Vagina (tissue), 2 donors: ENCODE results near the gene TMEM63B. TPM values are rescaled to one million over a fixed set of nuclear protein-coding genes. Genes with fewer than 3 reads are reported as not detected.
"Not testable (repeated sequence)": the region's sequence is repeated elsewhere in the genome, so short reads cannot be mapped to it uniquely, and the experiment has no call there.

Experiments used
- DNase-seq, 2 donors: peaks; one replicate each; pipeline ENCODE4 v3.0.0-alpha.2; 2017; ENCODE audit errors: extremely low spot score in 2 of 2
- H3K27ac ChIP-seq: fragments of 200-600 bp; sonication (generic); one replicate; pipeline ENCODE4 v1.5.1; 2019
- H3K27me3 ChIP-seq: fragments of 200-600 bp; sonication (generic); one replicate; pipeline ENCODE4 v1.5.1; 2019
- H3K36me3 ChIP-seq, 2 donors: fragments of 200-600 bp; sonication (generic); one replicate each; pipeline ENCODE4 v1.5.1; 2017 to 2019
- H3K4me1 ChIP-seq: fragments of 200-600 bp; sonication (generic); one replicate; pipeline ENCODE4 v1.5.1; 2019
- H3K4me3 ChIP-seq, 2 donors: fragments of 200-600 bp; sonication (generic); 1 replicate in 1 of 2; 2 replicates in 1 of 2; pipeline ENCODE4 v1.5.1; 2016 to 2019
- H3K9me3 ChIP-seq: fragments of 200-600 bp; sonication (generic); one replicate; pipeline ENCODE4 v1.5.1; 2019
- POLR2A ChIP-seq, 2 donors: fragments of 450-650 bp; IDR thresholded peaks; one replicate each; pipeline ENCODE4 v1.6.1; 2017; ENCODE audit warnings: antibody characterized with exemption in 2 of 2, mild to moderate bottlenecking in 2 of 2, moderate library complexity in 2 of 2
- POLR2AphosphoS5 ChIP-seq, 2 donors: sonication (generic); formaldehyde crosslinking; IDR thresholded peaks; one replicate each; pipeline ENCODE4 v1.9.0; 2017; ENCODE audit warnings: antibody characterized with exemption in 2 of 2, mild to moderate bottlenecking in 2 of 2, low read depth in 1 of 2; ENCODE audit not compliant: insufficient read depth in 1 of 2
- intact Hi-C: fragments of 100-400 bp; cut with DNase I; formaldehyde crosslinking; loops from one replicate; pipeline ENCODE4 v1.15.1; 2023
- total RNA-seq: library from RNA; depleted of rRNA; stranded (reverse); fragments of >200 nt; gene quantifications from one replicate; pipeline ENCODE4 v1.2.3, GENCODE V29; 2016
- TF ChIP-seq, protein P1 (sequence below), 3 experiments: fragments of 450-650 bp in 2 of 3; fragments of 200-600 bp in 1 of 3; sonication (generic) in 1 of 3; IDR thresholded peaks; one replicate each; pipeline ENCODE4 v1.5.1; 2017 to 2019; ENCODE audit warnings: antibody characterized with exemption in 3 of 3, mild to moderate bottlenecking in 2 of 3, moderate library complexity in 2 of 3

The TMEM63B gene
- total RNA-seq, 1 donor from 2014 or later = 32.4 TPM

DNA sequence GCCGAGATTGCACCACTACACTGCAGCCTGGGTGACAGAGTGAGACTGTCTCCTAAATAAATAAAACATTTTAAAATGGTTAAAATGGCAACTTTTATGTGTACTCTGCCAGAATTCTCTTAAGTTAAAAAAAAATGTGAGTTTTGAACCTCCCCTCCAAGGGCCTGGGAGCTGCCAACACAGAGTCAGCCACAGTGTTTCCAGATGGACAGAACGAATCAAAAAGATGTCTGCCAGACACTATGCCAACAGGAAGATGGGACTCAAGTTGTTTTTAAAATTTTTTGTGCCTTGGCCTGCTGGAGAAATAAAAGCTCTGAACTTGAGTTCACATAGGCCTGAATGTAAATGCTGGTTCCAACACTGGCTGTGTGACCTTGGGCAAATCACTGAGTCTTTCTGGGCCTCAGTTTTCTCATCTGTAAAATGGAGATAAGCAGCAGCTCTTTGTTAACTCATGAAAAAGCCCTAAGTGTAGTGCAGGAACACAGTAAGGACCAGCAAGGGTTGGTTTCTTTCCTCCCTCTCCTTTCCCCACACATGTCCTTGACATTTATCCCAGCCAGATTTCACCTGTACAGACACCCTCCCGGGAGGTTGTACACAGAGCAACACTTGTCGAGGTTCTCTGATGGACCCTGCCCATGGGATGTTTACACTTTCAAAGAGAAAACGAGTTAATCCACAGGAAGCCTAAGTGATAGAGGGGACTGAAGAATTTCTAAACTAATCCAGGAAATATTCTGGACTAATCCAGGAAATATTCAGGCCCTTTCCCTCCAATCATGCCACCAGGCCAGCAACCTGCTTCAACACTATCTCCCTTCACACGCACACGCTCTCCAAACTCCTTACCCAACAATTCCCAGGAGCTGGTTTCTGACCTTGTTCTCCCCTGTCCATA lies 35.1 kb upstream of the TMEM63B start:
- no peaks in the 10 kb centered on the region for H3K4me1 ChIP-seq
- no peak for DNase-seq
- TF ChIP-seq, protein P1, sequence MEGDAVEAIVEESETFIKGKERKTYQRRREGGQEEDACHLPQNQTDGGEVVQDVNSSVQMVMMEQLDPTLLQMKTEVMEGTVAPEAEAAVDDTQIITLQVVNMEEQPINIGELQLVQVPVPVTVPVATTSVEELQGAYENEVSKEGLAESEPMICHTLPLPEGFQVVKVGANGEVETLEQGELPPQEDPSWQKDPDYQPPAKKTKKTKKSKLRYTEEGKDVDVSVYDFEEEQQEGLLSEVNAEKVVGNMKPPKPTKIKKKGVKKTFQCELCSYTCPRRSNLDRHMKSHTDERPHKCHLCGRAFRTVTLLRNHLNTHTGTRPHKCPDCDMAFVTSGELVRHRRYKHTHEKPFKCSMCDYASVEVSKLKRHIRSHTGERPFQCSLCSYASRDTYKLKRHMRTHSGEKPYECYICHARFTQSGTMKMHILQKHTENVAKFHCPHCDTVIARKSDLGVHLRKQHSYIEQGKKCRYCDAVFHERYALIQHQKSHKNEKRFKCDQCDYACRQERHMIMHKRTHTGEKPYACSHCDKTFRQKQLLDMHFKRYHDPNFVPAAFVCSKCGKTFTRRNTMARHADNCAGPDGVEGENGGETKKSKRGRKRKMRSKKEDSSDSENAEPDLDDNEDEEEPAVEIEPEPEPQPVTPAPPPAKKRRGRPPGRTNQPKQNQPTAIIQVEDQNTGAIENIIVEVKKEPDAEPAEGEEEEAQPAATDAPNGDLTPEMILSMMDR (IDR thresholded peaks at IDR 0.05) = no peak
- no peak for TF ChIP-seq POLR2AphosphoS5 (IDR thresholded peaks at IDR 0.05; ENCODE audit: insufficient read depth in 1 of 2, low read depth in 1 of 2)
- TF ChIP-seq POLR2A (IDR thresholded peaks at IDR 0.05) = no peak
- H3K4me3 ChIP-seq = no peak overlapping the region
- H3K9me3 ChIP-seq = no peaks in the 10 kb centered on the region
- no peaks in the 10 kb centered on the region for H3K27me3 ChIP-seq
- no peaks in the 10 kb centered on the region for H3K36me3 ChIP-seq
- no peak overlapping the region for H3K27ac ChIP-seq
- intact Hi-C loops = loop anchor here (10.0 kb wide), 1 partner anchor 233 kb away; no protein-coding TSS in a partner anchor

DNA sequence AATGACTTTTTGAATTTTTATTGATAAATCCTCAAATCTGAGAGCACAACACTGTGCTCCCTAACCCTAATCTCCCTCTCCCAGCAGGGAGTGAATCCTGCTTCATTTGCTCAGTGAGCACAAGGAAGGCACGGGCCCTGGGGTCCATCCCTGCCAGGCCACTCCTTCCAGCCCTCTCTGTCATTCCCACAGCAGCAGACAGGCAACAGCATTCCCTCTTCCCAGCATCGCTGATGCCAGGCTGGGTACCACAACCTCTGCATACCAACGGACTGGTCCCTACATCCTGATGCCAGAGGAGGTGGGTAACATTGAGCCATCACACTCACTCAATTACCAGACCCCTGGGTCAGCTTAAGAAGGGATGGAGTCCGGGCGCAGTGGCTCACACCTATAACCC lies 34.3 kb upstream of the TMEM63B start:
- H3K36me3 ChIP-seq = no peaks in the 10 kb centered on the region
- no peak overlapping the region for H3K27ac ChIP-seq
- no peaks in the 10 kb centered on the region for H3K27me3 ChIP-seq
- H3K4me3 ChIP-seq = no peak overlapping the region
- TF ChIP-seq, protein P1 (IDR thresholded peaks at IDR 0.05) = no peak
- TF ChIP-seq POLR2A (IDR thresholded peaks at IDR 0.05) (no peak), POLR2AphosphoS5 (IDR thresholded peaks at IDR 0.05; ENCODE audit: insufficient read depth in 1 of 2, low read depth in 1 of 2) (no peak)
- DNase-seq = no peak
- H3K4me1 ChIP-seq = no peaks in the 10 kb centered on the region
- no peaks in the 10 kb centered on the region for H3K9me3 ChIP-seq
- intact Hi-C loops = loop anchor here (10.0 kb wide), 1 partner anchor 232 kb away; no protein-coding TSS in a partner anchor

DNA sequence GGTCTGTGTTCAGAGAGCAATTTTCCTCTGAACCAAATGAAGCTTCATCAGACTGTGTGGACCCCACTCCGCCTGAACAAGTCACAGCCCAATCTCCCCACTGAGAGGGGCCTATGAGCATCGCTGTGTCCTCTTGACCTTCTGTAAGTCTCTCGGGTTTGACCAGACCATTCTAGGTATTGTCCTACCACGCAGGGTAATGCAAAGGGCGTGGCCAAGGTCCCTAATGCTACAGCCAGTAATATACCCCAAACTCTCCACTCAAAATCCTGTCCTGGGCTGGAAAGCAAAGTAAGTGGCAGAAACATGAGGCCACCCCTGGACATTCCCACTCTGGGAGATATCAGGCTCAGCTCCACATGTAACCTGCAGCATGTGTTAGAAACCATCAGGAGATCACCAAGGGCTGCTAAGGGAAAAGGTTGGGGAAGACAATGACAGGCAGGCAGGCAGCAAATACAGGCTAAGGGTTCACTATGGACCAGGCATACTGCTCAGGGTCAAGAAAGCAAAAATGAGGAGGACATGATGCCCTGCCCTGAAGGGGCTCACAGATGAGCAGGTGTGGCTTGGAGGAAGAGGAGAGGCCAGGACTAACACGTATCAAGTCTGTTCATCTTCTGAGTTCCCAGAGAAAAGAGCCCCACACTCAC lies 33.5 kb upstream of the TMEM63B start:
- TF ChIP-seq, protein P1 (IDR thresholded peaks at IDR 0.05) = no peak
- TF ChIP-seq POLR2AphosphoS5 (IDR thresholded peaks at IDR 0.05; ENCODE audit: insufficient read depth in 1 of 2, low read depth in 1 of 2) (no peak), POLR2A (IDR thresholded peaks at IDR 0.05) (no peak)
- DNase-seq = no peak
- no peaks in the 10 kb centered on the region for H3K4me1 ChIP-seq

DNA sequence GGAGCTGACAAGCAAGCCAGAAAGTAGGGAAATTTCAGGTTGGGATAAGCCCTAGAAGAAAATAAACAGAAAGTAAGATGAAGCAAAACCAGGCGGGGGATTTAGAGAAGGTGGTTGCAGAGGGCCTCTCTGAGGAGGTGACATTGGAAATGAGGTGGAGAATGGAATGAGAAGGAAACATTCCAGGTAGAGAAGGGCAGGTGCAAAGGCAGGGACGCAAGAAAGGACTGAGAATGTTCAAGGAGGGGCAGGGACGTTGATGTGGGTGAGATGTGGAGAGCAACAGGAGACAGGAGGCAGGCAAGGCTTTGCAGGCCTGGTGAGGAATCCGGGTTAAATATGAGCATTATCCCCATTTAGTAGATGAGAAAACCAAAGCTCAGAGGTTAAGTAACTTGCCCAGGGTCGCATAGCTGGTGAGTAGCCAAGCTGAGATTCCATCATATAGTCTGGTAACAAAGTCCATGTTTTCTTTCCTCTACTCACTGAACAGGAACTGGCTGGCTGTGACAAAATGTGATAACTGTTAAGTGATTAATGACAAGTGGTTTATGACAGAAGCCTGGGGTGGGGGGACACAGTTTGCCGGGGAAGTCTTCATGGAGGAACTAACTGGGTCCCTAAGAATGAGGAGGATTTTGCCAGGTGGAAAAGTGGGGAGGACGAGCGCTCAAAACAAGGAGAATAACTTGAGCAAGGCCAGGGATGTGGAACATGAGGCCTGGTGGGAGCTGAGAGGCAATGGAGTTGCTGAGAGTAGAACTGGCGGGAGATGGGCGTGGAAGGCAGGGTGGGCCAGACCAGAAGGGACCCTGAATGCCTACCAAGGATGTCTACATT lies 32.7 kb upstream of the TMEM63B start:
- Histone ChIP-seq H3K36me3 (no peaks in the 10 kb centered on the region), H3K9me3 (no peaks in the 10 kb centered on the region), H3K4me1 (no peaks in the 10 kb centered on the region), H3K27me3 (no peaks in the 10 kb centered on the region), H3K27ac (no peak overlapping the region), H3K4me3 (no peak overlapping the region)
- TF ChIP-seq POLR2AphosphoS5 (IDR thresholded peaks at IDR 0.05; ENCODE audit: insufficient read depth in 1 of 2, low read depth in 1 of 2) = no peak
- no peak for TF ChIP-seq POLR2A (IDR thresholded peaks at IDR 0.05)
- TF ChIP-seq, protein P1 (IDR thresholded peaks at IDR 0.05) = no peak
- intact Hi-C loops = loop anchor here (5.0 to 10.0 kb wide), 2 partner anchors 58 to 230 kb away; no protein-coding TSS in a partner anchor
- no peak for DNase-seq

More for the DNA sequence above, 33.5 kb upstream of the TMEM63B start:
- Histone ChIP-seq H3K9me3 (no peaks in the 10 kb centered on the region), H3K27ac (no peak overlapping the region), H3K36me3 (no peaks in the 10 kb centered on the region), H3K27me3 (no peaks in the 10 kb centered on the region), H3K4me3 (no peak overlapping the region)
- intact Hi-C loops = loop anchor here (10.0 kb wide), 1 partner anchor 231 kb away; no protein-coding TSS in a partner anchor

DNA sequence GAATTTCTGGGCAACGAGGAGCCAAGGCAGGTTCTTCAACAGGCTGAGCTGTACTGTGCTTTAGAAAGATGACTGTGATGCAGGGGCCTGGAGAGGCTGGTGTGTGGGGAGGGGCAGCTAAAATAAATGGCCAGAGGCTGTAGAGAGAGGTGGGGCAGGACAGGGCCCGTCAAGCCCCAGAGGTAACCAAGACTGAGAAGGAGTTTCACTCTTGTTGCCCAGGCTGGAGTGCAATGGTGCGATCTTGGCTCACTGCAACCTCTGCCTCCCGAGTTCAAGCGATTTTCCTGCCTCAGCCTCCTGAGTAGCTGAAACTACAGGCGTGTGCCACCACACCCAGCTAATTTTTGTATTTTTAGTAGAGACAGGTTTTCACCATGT lies 32.1 kb upstream of the TMEM63B start:
- H3K4me1 ChIP-seq, DNase-seq, H3K27ac ChIP-seq, H3K4me3 ChIP-seq, H3K27me3 ChIP-seq, H3K9me3 ChIP-seq, H3K36me3 ChIP-seq: not testable (repeated sequence)
- intact Hi-C loops = loop anchor here (5.0 to 10.0 kb wide), 2 partner anchors 57 to 230 kb away; no protein-coding TSS in a partner anchor
